H7 (cell line): Measurements from ENCODE around the gene CMBL. TPM values are rescaled to one million over a fixed set of nuclear protein-coding genes. Genes with fewer than 3 reads are reported as not detected.
"Not testable (repeated sequence)": the region's sequence is repeated elsewhere in the genome, so short reads cannot be mapped to it uniquely, and the experiment has no call there.

ENCODE experiments used
- DNase-seq: peaks from one replicate; pipeline ENCODE4 v3.0.0; 2012
- H3K27me3 ChIP-seq: 2 replicates; pipeline ENCODE4 v1.6.0; 2011; ENCODE audit warnings: mild to moderate bottlenecking, low read length; ENCODE audit not compliant: control insufficient read depth, insufficient read depth
- H3K36me3 ChIP-seq: replicated peaks from 2 replicates; pipeline ENCODE4 v1.5.1; 2011; ENCODE audit warnings: low read length; ENCODE audit not compliant: control insufficient read depth, insufficient read depth
- H3K4me3 ChIP-seq: 2 replicates; pipeline ENCODE4 v1.5.1; 2011; ENCODE audit warnings: low read depth, mild to moderate bottlenecking, control low read depth, low read length, moderate library complexity; ENCODE audit not compliant: insufficient read depth
- total RNA-seq: library from RNA; depleted of rRNA; stranded (reverse); fragments of >200 nt; shearing (Covaris generic); gene quantifications from 2 replicates; pipeline ENCODE4 v1.2.3, GENCODE V29; 2014

CMBL gene
- total RNA-seq, 1 experiment from 2014 or later = 5.3 TPM

GRCh38 chr5:10289353-10289752 lies 18.3 kb downstream of the CMBL start:
- DNase-seq = peak; percentile 55
- H3K27me3 ChIP-seq = no peaks in the 10 kb centered on the region
- H3K36me3 ChIP-seq = no peaks in the 10 kb centered on the region
- no peak overlapping the region for H3K4me3 ChIP-seq

GRCh38 chr5:10288592-10289219 lies 19.0 kb downstream of the CMBL start:
- DNase-seq = peak; percentile 21
- H3K4me3 ChIP-seq = no peak overlapping the region

GRCh38 chr5:10286862-10287227 lies 20.9 kb downstream of the CMBL start:
- no peak for DNase-seq
- H3K27me3 ChIP-seq = no peaks in the 10 kb centered on the region
- H3K36me3 ChIP-seq = no peaks in the 10 kb centered on the region
- H3K4me3 ChIP-seq = no peak overlapping the region

More at GRCh38 chr5:10288592-10289219, 19.0 kb downstream of the CMBL start:
- Histone ChIP-seq H3K27me3 (no peaks in the 10 kb centered on the region), H3K36me3 (no peaks in the 10 kb centered on the region)

GRCh38 chr5:10286162-10286861 lies 21.4 kb downstream of the CMBL start:
- no peak for DNase-seq
- no peak overlapping the region for H3K4me3 ChIP-seq
- H3K36me3 ChIP-seq = no peaks in the 10 kb centered on the region
- H3K27me3 ChIP-seq = no peaks in the 10 kb centered on the region

- H3K27me3 ChIP-seq, H3K36me3 ChIP-seq, H3K4me3 ChIP-seq, DNase-seq: not testable (repeated sequence)
Observed at GRCh38 chr5:10285362-10285761, 22.3 kb downstream of the CMBL start.

- DNase-seq = peak; percentile 90
- H3K36me3 ChIP-seq = no peaks in the 10 kb centered on the region
- H3K4me3 ChIP-seq = no peak overlapping the region
- H3K27me3 ChIP-seq = no peaks in the 10 kb centered on the region
Observed at GRCh38 chr5:10283927-10284635, 23.6 kb downstream of the CMBL start.

GRCh38 chr5:10279925-10280720 lies 27.6 kb downstream of the CMBL start:
- Histone ChIP-seq H3K27me3 (no peaks in the 10 kb centered on the region), H3K36me3 (no peaks in the 10 kb centered on the region), H3K4me3 (no peak overlapping the region)
- DNase-seq = no peak

- H3K4me3 ChIP-seq = no peak overlapping the region
- H3K27me3 ChIP-seq = no peaks in the 10 kb centered on the region
- no peak for DNase-seq
- no peaks in the 10 kb centered on the region for H3K36me3 ChIP-seq
Observed at GRCh38 chr5:10279328-10279727, 28.4 kb downstream of the CMBL start.

GRCh38 chr5:10278658-10279279 lies 28.9 kb downstream of the CMBL start:
- no peak overlapping the region for H3K4me3 ChIP-seq
- H3K36me3 ChIP-seq = no peaks in the 10 kb centered on the region
- DNase-seq = no peak
- no peaks in the 10 kb centered on the region for H3K27me3 ChIP-seq

GRCh38 chr5:10277773-10278630 lies 29.7 kb downstream of the CMBL start:
- no peak overlapping the region for H3K4me3 ChIP-seq
- DNase-seq = no peak
- no peaks in the 10 kb centered on the region for H3K36me3 ChIP-seq
- no peaks in the 10 kb centered on the region for H3K27me3 ChIP-seq

- Histone ChIP-seq H3K36me3 (no peaks in the 10 kb centered on the region), H3K27me3 (no peaks in the 10 kb centered on the region), H3K4me3 (no peak overlapping the region)
- no peak for DNase-seq
Observed at GRCh38 chr5:10276691-10277090, 31.0 kb downstream of the CMBL start.

- H3K36me3 ChIP-seq = no peaks in the 10 kb centered on the region
- H3K4me3 ChIP-seq = no peak overlapping the region
- DNase-seq = no peak
- no peaks in the 10 kb centered on the region for H3K27me3 ChIP-seq
Observed at GRCh38 chr5:10275991-10276390, 31.7 kb downstream of the CMBL start.

- DNase-seq = no peak
- no peaks in the 10 kb centered on the region for H3K36me3 ChIP-seq
- H3K4me3 ChIP-seq = no peak overlapping the region
- no peaks in the 10 kb centered on the region for H3K27me3 ChIP-seq
Observed at GRCh38 chr5:10275460-10275859, 32.2 kb downstream of the CMBL start.
